Neutrophil (primary cell): Measurements from ENCODE around the gene TEX10.
A peak's percentile ranks its signal among the peaks of the same experiment; 100 is the strongest.

Source experiments
- H3K27ac ChIP-seq: fragments of 200-600 bp; sonication (generic); 2 replicates; pipeline ENCODE4 v1.5.1; 2016; ENCODE audit warnings: mild to moderate bottlenecking, moderate library complexity
- H3K27me3 ChIP-seq: fragments of 200-600 bp; sonication (generic); 2 replicates; pipeline ENCODE4 v1.6.0; 2016; ENCODE audit warnings: mild to moderate bottlenecking
- H3K36me3 ChIP-seq: fragments of 200-600 bp; sonication (generic); 2 replicates; pipeline ENCODE4 v1.5.1; 2017
- H3K4me1 ChIP-seq, 2 experiments: fragments of 200-600 bp in 1 of 2; sonication (generic) in 1 of 2; 1 replicate in 1 of 2; 2 replicates in 1 of 2; pipeline versions ENCODE4 v1.5.1 to v1.6.1; 2013 to 2016; ENCODE audit warnings: low read depth in 1 of 2, low read length in 1 of 2, mild to moderate bottlenecking in 1 of 2, moderate library complexity in 1 of 2; ENCODE audit not compliant: control insufficient read depth in 1 of 2, insufficient read depth in 1 of 2
- H3K4me3 ChIP-seq, 2 experiments: fragments of 200-600 bp in 1 of 2; sonication (generic) in 1 of 2; 1 replicate in 1 of 2; 2 replicates in 1 of 2; pipeline ENCODE4 v1.5.1; 2013 to 2016; ENCODE audit warnings: low read depth in 1 of 2, low read length in 1 of 2, mild to moderate bottlenecking in 1 of 2, moderate library complexity in 1 of 2
- H3K9me3 ChIP-seq: fragments of 200-600 bp; sonication (generic); 2 replicates; pipeline ENCODE4 v1.5.1; 2016
- TF ChIP-seq, protein P1 (sequence below): fragments of 200-600 bp; sonication (generic); IDR thresholded peaks from 2 replicates; pipeline ENCODE4 v1.5.1; 2016; ENCODE audit warnings: antibody characterized with exemption

Gene TEX10

DNA sequence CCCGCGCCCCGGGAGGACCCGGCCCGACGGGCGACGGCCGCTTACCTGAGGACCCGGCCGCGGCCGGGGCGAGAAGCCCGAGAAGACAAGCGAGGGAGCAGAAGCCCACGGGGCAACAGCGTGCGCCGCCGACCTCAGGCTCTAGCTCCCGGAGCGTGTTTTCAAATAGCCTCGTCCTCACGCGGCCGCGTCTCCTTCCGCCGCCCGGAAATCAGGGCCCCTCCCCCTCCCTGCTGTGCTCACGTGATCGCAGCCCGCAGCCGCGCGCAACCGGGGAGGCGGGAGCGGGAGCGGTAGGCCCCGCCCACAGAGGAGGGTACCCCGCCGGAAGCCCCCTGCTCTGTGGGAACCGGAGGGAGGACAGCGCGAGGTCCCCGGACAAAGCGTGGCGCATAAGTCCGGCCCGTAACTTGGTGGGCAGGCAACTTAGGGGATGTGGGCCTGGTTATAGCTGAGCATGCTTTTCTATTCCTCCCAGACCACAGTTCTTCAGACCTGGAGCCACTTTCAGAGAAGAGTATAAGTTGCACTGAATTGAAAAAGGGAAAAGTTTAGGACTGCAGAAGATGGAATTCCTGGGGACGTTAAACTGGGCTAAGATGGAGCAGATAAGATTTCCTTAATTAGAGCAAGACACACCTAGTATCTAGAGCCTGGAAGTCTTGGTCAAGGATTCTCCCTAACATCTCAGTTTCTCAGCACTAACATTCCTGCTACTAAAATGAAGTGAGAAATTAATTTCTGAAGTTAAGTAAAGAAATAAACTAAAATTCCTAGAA lies at the start of gene TEX10:
Gene TEX10, minus strand, starts transcription at position 216 of the 779 bp plus-strand sequence. CDS start 3,579 bp downstream, outside the sequence.
- Histone ChIP-seq H3K36me3 (no peaks in the 10 kb centered on the region), H3K4me3 (peak within 1 kb of the TSS; percentile 80 to 81), H3K27ac (peak within 1 kb of the TSS; percentile 71), H3K9me3 (no peaks in the 10 kb centered on the region), H3K4me1 (peaks cover 31 to 32% of the 10 kb centered on the region in 2 experiments), H3K27me3 (no peaks in the 10 kb centered on the region)
- TF ChIP-seq, protein P1, sequence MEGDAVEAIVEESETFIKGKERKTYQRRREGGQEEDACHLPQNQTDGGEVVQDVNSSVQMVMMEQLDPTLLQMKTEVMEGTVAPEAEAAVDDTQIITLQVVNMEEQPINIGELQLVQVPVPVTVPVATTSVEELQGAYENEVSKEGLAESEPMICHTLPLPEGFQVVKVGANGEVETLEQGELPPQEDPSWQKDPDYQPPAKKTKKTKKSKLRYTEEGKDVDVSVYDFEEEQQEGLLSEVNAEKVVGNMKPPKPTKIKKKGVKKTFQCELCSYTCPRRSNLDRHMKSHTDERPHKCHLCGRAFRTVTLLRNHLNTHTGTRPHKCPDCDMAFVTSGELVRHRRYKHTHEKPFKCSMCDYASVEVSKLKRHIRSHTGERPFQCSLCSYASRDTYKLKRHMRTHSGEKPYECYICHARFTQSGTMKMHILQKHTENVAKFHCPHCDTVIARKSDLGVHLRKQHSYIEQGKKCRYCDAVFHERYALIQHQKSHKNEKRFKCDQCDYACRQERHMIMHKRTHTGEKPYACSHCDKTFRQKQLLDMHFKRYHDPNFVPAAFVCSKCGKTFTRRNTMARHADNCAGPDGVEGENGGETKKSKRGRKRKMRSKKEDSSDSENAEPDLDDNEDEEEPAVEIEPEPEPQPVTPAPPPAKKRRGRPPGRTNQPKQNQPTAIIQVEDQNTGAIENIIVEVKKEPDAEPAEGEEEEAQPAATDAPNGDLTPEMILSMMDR, result no peak

DNA sequence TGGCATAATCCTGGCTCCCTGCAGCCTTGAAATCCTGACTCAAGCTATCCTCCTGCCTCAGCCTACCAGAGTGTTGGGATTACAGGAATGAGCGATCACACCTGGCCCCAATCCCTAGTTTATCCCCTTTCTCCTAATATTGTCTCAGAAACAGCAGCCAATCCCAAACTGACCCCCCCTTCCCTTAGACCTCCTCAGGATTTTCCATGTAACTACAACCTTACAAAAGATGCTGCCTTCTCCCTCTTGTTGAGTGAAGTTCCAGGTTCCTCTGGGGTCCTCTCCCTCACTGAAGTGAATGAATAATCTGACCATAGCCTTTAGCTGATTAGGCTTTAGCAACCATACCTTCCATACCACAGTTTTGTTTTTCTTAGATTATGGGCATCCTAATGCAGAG lies 48.3 kb upstream of the TEX10 start:
- TF ChIP-seq, protein P1, result no peak
- H3K27ac ChIP-seq, result no peak overlapping the region
- H3K9me3 ChIP-seq, result no peaks in the 10 kb centered on the region
- no peaks in the 10 kb centered on the region for H3K27me3 ChIP-seq
- no peak overlapping the region for H3K4me3 ChIP-seq
- H3K4me1 ChIP-seq, result peaks cover 0 to 2% of the 10 kb centered on the region in 2 experiments
- no peaks in the 10 kb centered on the region for H3K36me3 ChIP-seq

DNA sequence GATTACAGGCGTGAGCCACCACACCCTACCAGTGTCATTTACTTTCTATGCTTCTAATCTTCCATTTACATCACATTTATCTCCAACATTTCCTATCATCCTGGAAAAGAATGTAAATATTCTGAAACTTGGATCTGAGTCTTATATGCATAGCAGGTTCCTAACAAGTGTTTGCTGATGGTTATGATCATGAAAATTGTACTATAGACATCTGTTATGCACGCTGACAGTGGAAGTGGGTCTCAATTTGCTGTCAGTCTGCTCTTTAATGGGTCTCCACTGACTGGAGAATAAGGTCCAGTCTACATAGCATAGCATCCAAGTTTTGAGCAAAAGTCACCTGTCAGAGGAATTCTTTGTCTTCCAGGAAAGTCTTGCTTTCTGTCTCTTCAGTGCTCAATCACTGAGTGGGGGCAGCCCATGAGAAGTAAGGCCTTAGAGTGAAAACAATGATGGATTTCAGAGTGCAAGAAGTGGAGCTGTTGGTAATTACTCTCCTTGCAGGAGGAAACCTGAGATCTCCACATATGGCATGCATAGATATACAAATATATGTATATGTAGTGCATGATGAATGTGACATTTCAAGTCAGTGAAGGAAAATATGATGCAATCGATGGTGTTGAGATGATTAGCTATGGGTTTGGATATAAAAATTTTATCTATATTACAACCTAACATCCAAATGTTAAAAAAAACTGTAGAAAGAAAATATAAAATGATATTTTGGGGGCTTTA lies 45.0 kb upstream of the TEX10 start:
- TF ChIP-seq, protein P1, result no peak
- Histone ChIP-seq H3K27ac (no peak overlapping the region), H3K27me3 (no peaks in the 10 kb centered on the region), H3K36me3 (no peaks in the 10 kb centered on the region), H3K4me1 (peaks cover 12 to 21% of the 10 kb centered on the region in 2 experiments), H3K9me3 (no peaks in the 10 kb centered on the region), H3K4me3 (no peak overlapping the region)

DNA sequence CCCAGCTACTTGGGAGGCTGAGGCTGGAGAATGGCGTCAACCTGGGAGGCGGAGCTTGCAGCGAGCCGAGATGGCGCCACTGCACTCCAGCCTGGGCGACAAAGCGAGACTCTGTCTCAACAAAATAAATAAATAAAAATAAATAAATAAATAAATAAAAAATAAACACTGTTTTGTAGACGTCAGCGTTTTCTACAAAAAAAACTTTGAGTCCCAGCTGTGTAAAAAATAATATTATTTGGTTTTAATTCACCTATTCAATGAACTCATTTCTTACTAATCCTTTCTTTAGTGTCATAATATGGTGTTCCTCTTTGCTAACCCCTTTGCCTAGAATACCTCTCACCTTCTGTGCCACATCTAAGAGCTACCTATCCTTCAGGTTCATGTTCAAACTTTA lies 44.0 kb upstream of the TEX10 start:
- no peaks in the 10 kb centered on the region for H3K36me3 ChIP-seq
- H3K9me3 ChIP-seq, result no peaks in the 10 kb centered on the region
- no peak overlapping the region for H3K4me3 ChIP-seq
- TF ChIP-seq, protein P1, result no peak
- H3K27me3 ChIP-seq, result no peaks in the 10 kb centered on the region
- H3K27ac ChIP-seq, result no peak overlapping the region
- peaks cover 12 to 21% of the 10 kb centered on the region in 2 experiments for H3K4me1 ChIP-seq

DNA sequence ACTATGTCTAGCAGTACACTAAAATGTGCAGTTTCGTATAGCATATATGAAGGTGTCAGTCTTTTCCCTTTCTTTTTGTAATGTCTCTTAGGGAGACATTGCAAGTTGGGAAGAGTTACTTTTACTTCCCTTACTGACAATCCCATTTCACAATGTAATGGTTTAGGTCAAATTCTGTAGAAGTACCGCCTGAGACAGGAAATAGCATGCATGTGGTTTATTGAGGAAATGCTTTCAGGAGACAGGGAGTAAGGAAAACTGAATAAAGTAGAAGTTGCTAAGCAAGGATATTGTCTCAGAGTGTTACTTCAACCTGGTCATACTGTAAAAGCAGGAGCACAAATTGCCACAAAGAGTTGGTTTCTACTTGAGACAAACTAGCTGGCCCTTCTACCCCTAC lies 42.1 kb upstream of the TEX10 start:
- Histone ChIP-seq H3K9me3 (no peaks in the 10 kb centered on the region), H3K27ac (peak overlapping the region; percentile 19), H3K27me3 (no peaks in the 10 kb centered on the region), H3K4me1 (peaks cover 19 to 28% of the 10 kb centered on the region in 2 experiments), H3K4me3 (no peak overlapping the region), H3K36me3 (no peaks in the 10 kb centered on the region)
- TF ChIP-seq, protein P1, result no peak
